HepG2 (cell line): ENCODE results near the gene MUC6. TPM values are rescaled to one million over a fixed set of nuclear protein-coding genes. Genes with fewer than 3 reads are reported as not detected.

Experiments used
- ATAC-seq: fragments of 200-7000 bp; cut with Tn5 transposase; 3 replicates; pipeline ENCODE4 v1.9.1; 2020; ENCODE audit warnings: mild to moderate bottlenecking, moderate library complexity
- BruUV-seq: library from RNA; stranded (reverse); fragments of 400-500 nt; replicated peaks from 2 replicates; lab custom pipeline; 2021; lab: Mats Ljungman, UMichigan
- CTCF ChIA-PET: fragments of 300-600 bp; formaldehyde crosslinking; extraction: SDS; loops from one replicate; lab custom pipeline; 2021; ENCODE audit warnings: low total read pairs, inconsistent platforms, low intra/inter-chr PET ratio; lab: Yijun Ruan, JAX
- POLR2A ChIA-PET: fragments of 350-600 bp; sonication (Branson Sonifier 250); formaldehyde crosslinking; loops from one replicate; lab custom pipeline; 2020; ENCODE audit warnings: antibody characterized with exemption, inconsistent platforms; lab: Yijun Ruan, JAX
- DNase-seq: peaks from one replicate; pipeline ENCODE4 v3.0.0-alpha.2; 2015; ENCODE audit warnings: low spot score
- FAIRE-seq: peaks from 3 replicates; lab custom pipeline; 2011; peaks lifted over from hg19 to GRCh38; lab: Jason Lieb, UNC
- H2AFZ ChIP-seq: one replicate; pipeline ENCODE4 v1.6.1; 2011; ENCODE audit warnings: low read length, inconsistent platforms
- H3K27ac ChIP-seq: fragments of 300-600 bp; 3 replicates; pipeline ENCODE4 v1.8.0; 2011; ENCODE audit warnings: mixed run types, mild to moderate bottlenecking, mixed read lengths, low read length, inconsistent platforms; ENCODE audit not compliant: insufficient read depth; ENCODE audit errors: extremely low read length
- H3K27me3 ChIP-seq, 2 experiments: fragments of 200-600 bp in 1 of 2; 2 replicates in 1 of 2; 3 replicates in 1 of 2; pipeline versions ENCODE4 v1.6.0 to v1.8.0; 2011; ENCODE audit warnings: low read length in 2 of 2, mild to moderate bottlenecking in 2 of 2, moderate library complexity in 2 of 2, inconsistent platforms in 1 of 2; ENCODE audit not compliant: insufficient read depth in 2 of 2, control insufficient read depth in 1 of 2
- H3K36me3 ChIP-seq, 2 experiments: fragments of 200-600 bp in 1 of 2; replicated peaks in 1 of 2; 2 replicates in 1 of 2; 3 replicates in 1 of 2; pipeline versions ENCODE4 v1.5.1 to v1.8.0; 2011; ENCODE audit warnings: low read length in 2 of 2, inconsistent platforms in 1 of 2; ENCODE audit not compliant: insufficient read depth in 2 of 2, control insufficient read depth in 1 of 2
- H3K4me1 ChIP-seq: 2 replicates; pipeline ENCODE4 v1.5.1; 2012; ENCODE audit warnings: low read length, inconsistent platforms; ENCODE audit not compliant: insufficient read depth
- H3K4me2 ChIP-seq: 2 replicates; pipeline ENCODE4 v1.6.0; 2011; ENCODE audit warnings: low read depth, low read length, inconsistent platforms
- H3K4me3 ChIP-seq, 3 experiments: fragments of 200-600 bp in 1 of 3; sonication (generic), shearing (Covaris generic) in 1 of 3; replicated peaks in 1 of 3; 2 replicates each; pipeline ENCODE4 v1.5.1; 2011 to 2016; ENCODE audit warnings: low read length in 3 of 3, inconsistent platforms in 2 of 3, low read depth in 2 of 3, mild to moderate bottlenecking in 2 of 3, control low read depth in 1 of 3, mixed read lengths in 1 of 3; ENCODE audit not compliant: insufficient read depth in 1 of 3
- H3K79me2 ChIP-seq: one replicate; pipeline ENCODE4 v1.6.1; 2011; ENCODE audit warnings: low read length, inconsistent platforms; ENCODE audit not compliant: insufficient read depth
- H3K9ac ChIP-seq: 2 replicates; pipeline ENCODE4 v1.6.0; 2011; ENCODE audit warnings: mild to moderate bottlenecking, low read depth, low read length, inconsistent platforms; ENCODE audit not compliant: insufficient read depth
- H3K9me3 ChIP-seq: 2 replicates; pipeline ENCODE4 v1.5.1; 2012; ENCODE audit warnings: mild to moderate bottlenecking, low read length
- H4K20me1 ChIP-seq: 2 replicates; pipeline ENCODE4 v1.6.0; 2011; ENCODE audit warnings: inconsistent platforms, mild to moderate bottlenecking, low read length, moderate library complexity; ENCODE audit not compliant: insufficient read depth
- ATF1 ChIP-seq: IDR thresholded peaks from 2 replicates; pipeline ENCODE4 v1.6.1; 2016; ENCODE audit warnings: mild to moderate bottlenecking, control low read depth
- DBP ChIP-seq: sonication (generic); formaldehyde crosslinking; IDR thresholded peaks from 2 replicates; pipeline ENCODE4 v1.4.0; 2020; ENCODE audit warnings: missing genetic modification reagents; ENCODE audit errors: not compliant biosample characterization
- FOXA1 ChIP-seq, 2 experiments: fragments of 450-650 bp in 1 of 2; sonication (generic) in 1 of 2; formaldehyde crosslinking in 1 of 2; IDR thresholded peaks; 2 replicates each; pipeline versions ENCODE4 v1.4.0 to v1.6.1; 2016 to 2020; ENCODE audit warnings: missing genetic modification reagents in 1 of 2
- HOMEZ ChIP-seq: IDR thresholded peaks from 2 replicates; pipeline ENCODE4 v1.6.1; 2016; ENCODE audit warnings: low read depth
- MAFG ChIP-seq: sonication (generic); formaldehyde crosslinking; IDR thresholded peaks from 2 replicates; pipeline ENCODE4 v1.5.1; 2020; ENCODE audit warnings: mild to moderate bottlenecking, missing genetic modification reagents
- NFIC ChIP-seq: IDR thresholded peaks from 2 replicates; pipeline ENCODE4 v1.6.1; 2012; ENCODE audit warnings: mild to moderate bottlenecking, low read length, inconsistent platforms
- NPAS2 ChIP-seq: sonication (generic); formaldehyde crosslinking; IDR thresholded peaks from 2 replicates; pipeline ENCODE4 v1.8.0; 2022; ENCODE audit warnings: mild to moderate bottlenecking, missing genetic modification reagents, borderline replicate concordance
- PRPF4 ChIP-seq: fragments of 200-400 bp; formaldehyde crosslinking; IDR thresholded peaks from 2 replicates; pipeline ENCODE4 v1.6.1; 2016; ENCODE audit warnings: low read length, low read depth; ENCODE audit not compliant: poor library complexity, severe bottlenecking
- TFAP4 ChIP-seq: sonication (generic); IDR thresholded peaks from 2 replicates; pipeline ENCODE4 v1.6.1; 2016; ENCODE audit warnings: low read depth, borderline replicate concordance
- ZBTB8A ChIP-seq: sonication (generic); formaldehyde crosslinking; IDR thresholded peaks from 2 replicates; pipeline ENCODE4 v1.4.0; 2020; ENCODE audit warnings: mild to moderate bottlenecking, low read depth, missing genetic modification reagents, borderline replicate concordance
- ZNF484 ChIP-seq: sonication (generic); formaldehyde crosslinking; IDR thresholded peaks from 2 replicates; pipeline ENCODE4 v1.5.1; 2020; ENCODE audit warnings: mild to moderate bottlenecking, low read depth, missing genetic modification reagents, borderline replicate concordance
- ZNF839 ChIP-seq: sonication (generic); formaldehyde crosslinking; IDR thresholded peaks from 2 replicates; pipeline ENCODE4 v1.4.0; 2020; ENCODE audit warnings: missing genetic modification reagents, mild to moderate bottlenecking, borderline replicate concordance
- ZSCAN31 ChIP-seq: sonication (generic); formaldehyde crosslinking; IDR thresholded peaks from 2 replicates; pipeline ENCODE4 v1.5.0; 2020; ENCODE audit warnings: low read depth, mild to moderate bottlenecking, missing genetic modification reagents
- WGBS: methylation state at CpG from one replicate; pipeline ENCODE4 v1.1.6; 2017; ENCODE audit warnings: low lambda C conversion rate; 5-methylcytosine and 5-hydroxymethylcytosine counted together
- in situ Hi-C: cut with HindIII; loops from 2 replicates; pipeline ENCODE4 v1.10.0; 2017; ENCODE audit warnings: low pct_unique_long_range_greater_than_20kb; ENCODE audit not compliant: extremely low pct_ligation_motif_present
- intact Hi-C: fragments of 100-400 bp; cut with micrococcal nuclease; formaldehyde crosslinking; loops from one replicate; pipeline ENCODE4 v1.10.0; 2022; ENCODE audit not compliant: unreplicated experiment
- polyA plus RNA-seq, 8 experiments: library from polyadenylated mRNA; depleted of rRNA in 3 of 8; stranded (reverse) in 7 of 8; unstranded in 1 of 8; fragments of >200 nt; fragmentation: Illumina TruSeq in 4 of 8; extraction: Trizol in 4 of 8; gene quantifications; 2 replicates each; pipeline versions ENCODE4 v1.2.1 to v1.2.3, GENCODE V29; 2011 to 2016; ENCODE audit warnings: low read depth in 4 of 8, missing spikeins in 1 of 8, mixed read lengths in 1 of 8; ENCODE audit not compliant: insufficient read depth in 1 of 8
- total RNA-seq, 5 experiments: library from RNA; depleted of rRNA; stranded (reverse); fragments of >200 nt; fragmentation: Illumina TruSeq; extraction: Trizol; gene quantifications; 2 replicates each; pipeline ENCODE4 v1.2.3, GENCODE V29; 2016; ENCODE audit warnings: low read depth in 1 of 5

The MUC6 gene
- total and polyA plus RNA-seq, 2 of the 13 experiments (the other 11 are each of a cell fraction or from before 2014, with no cell fraction given) = not detected

- no peaks in the 10 kb centered on the region for H3K4me1 ChIP-seq
- no TSS peak for BruUV-seq
- ChIA-PET CTCF (no interaction called here), POLR2A (no interaction called here)
- no peak overlapping the region for H3K27ac ChIP-seq
- intact Hi-C loops (no loop called here), in situ Hi-C loops (no loop called here)
- TF ChIP-seq HOMEZ (CRISPR knock-in tag) = no peak
- TF ChIP-seq MAFG (CRISPR knock-in tag) = no peak
- no peak for TF ChIP-seq ZSCAN31 (CRISPR knock-in tag)
- no peak for TF ChIP-seq NPAS2 (CRISPR knock-in tag)
- TF ChIP-seq ATF1 (CRISPR knock-in tag) = no peak
- TF ChIP-seq ZNF484 (CRISPR knock-in tag) = no peak
- no peak for TF ChIP-seq TFAP4
- no peak for TF ChIP-seq NFIC
- TF ChIP-seq ZNF839 (CRISPR knock-in tag) = no peak
- no peak for TF ChIP-seq PRPF4
- TF ChIP-seq ZBTB8A (CRISPR knock-in tag) = no peak
- no peak for TF ChIP-seq DBP (CRISPR knock-in tag)
- TF ChIP-seq FOXA1 (IDR thresholded peaks at IDR 0.05) = no peak
- TF ChIP-seq FOXA1 (CRISPR knock-in tag; IDR thresholded peaks at IDR 0.05) = no peak
- H3K36me3 ChIP-seq = no peaks in the 10 kb centered on the region
- no peaks in the 10 kb centered on the region for H3K79me2 ChIP-seq
- FAIRE-seq (peak; percentile 68), DNase-seq (no peak), ATAC-seq (no peak)
- no peak overlapping the region for H3K4me2 ChIP-seq
- no peak overlapping the region for H3K4me3 ChIP-seq
- H4K20me1 ChIP-seq = no peaks in the 10 kb centered on the region
- H3K27me3 ChIP-seq = no peaks in the 10 kb centered on the region; a peak in 1 of 5 replicates
- no peak overlapping the region for H3K9ac ChIP-seq
- no peaks in the 10 kb centered on the region for H3K9me3 ChIP-seq
- H2AFZ ChIP-seq = no peak overlapping the region
- WGBS = 79% methylated on average over 9 of the region's 9 CpGs
These were observed 18.4 kb downstream of the MUC6 start for GRCh38 chr11:1018091-1018490.
